Measurements from ENCODE around the gene ATXN7L3. TPM values are rescaled to one million over a fixed set of nuclear protein-coding genes. Genes with fewer than 3 reads are reported as not detected.

Gene ATXN7L3
- total RNA-seq, 1 experiment from 2014 or later: 59.3 TPM

DNA sequence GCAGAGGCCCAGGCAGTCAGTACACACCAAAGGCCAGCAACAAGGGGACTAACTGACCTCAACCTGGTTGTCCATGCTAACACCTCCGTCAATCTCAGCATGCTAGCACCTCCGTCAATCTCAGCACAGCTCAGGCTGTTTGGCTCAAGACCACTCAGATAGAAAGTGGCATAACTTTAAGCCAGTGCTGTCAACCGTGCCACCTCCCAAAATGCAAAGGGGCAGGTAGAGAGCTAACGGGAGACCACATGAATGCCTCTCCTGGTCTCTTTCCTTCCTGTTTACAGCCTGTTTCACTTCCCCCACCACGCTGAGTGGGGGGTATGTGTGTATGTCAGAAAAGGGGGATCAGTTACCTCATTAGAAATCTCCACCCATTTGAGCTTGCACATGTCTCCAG lies 16.5 kb upstream of the ATXN7L3 start:
- Histone ChIP-seq H3K27me3 (ENCODE audit: insufficient read depth, low read depth) (no peaks in the 10 kb centered on the region), H4K20me1 (ENCODE audit: insufficient read depth) (no peaks in the 10 kb centered on the region), H3K4me1 (replicated peaks; ENCODE audit: insufficient read depth) (peaks cover 14% of the 10 kb centered on the region), H3F3A (ENCODE audit: insufficient read depth, low read depth) (peaks cover 13% of the 10 kb centered on the region; the same call in 1 of the 2 replicates), H3K27ac (no peak overlapping the region), H3K4me3 (no peak overlapping the region), H3K79me2 (ENCODE audit: low read depth) (peaks cover 29% of the 10 kb centered on the region), H2AFZ (no peak overlapping the region), H3K9me3 (ENCODE audit: insufficient read depth, low read depth) (no peaks in the 10 kb centered on the region), H3K9me2 (ENCODE audit: insufficient read depth) (no peaks in the 10 kb centered on the region), H3K36me3 (ENCODE audit: low read depth) (peaks cover 28% of the 10 kb centered on the region), H3K4me2 (no peak overlapping the region)
- intact Hi-C loops (cut with micrococcal nuclease; ENCODE audit: unreplicated experiment): no loop called here
- TF ChIP-seq EZH2 (IDR thresholded peaks at IDR 0.05; ENCODE audit: low read depth): no peak
- TF ChIP-seq, protein P1, sequence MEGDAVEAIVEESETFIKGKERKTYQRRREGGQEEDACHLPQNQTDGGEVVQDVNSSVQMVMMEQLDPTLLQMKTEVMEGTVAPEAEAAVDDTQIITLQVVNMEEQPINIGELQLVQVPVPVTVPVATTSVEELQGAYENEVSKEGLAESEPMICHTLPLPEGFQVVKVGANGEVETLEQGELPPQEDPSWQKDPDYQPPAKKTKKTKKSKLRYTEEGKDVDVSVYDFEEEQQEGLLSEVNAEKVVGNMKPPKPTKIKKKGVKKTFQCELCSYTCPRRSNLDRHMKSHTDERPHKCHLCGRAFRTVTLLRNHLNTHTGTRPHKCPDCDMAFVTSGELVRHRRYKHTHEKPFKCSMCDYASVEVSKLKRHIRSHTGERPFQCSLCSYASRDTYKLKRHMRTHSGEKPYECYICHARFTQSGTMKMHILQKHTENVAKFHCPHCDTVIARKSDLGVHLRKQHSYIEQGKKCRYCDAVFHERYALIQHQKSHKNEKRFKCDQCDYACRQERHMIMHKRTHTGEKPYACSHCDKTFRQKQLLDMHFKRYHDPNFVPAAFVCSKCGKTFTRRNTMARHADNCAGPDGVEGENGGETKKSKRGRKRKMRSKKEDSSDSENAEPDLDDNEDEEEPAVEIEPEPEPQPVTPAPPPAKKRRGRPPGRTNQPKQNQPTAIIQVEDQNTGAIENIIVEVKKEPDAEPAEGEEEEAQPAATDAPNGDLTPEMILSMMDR (conservative IDR thresholded peaks at IDR 0.05): no peak
- BruUV-seq (replicated peaks): no TSS peak
- no peak for DNase-seq
- ChIA-PET CTCF (no interaction called here), POLR2A (ENCODE audit: unreplicated experiment) (no interaction called here)

DNA sequence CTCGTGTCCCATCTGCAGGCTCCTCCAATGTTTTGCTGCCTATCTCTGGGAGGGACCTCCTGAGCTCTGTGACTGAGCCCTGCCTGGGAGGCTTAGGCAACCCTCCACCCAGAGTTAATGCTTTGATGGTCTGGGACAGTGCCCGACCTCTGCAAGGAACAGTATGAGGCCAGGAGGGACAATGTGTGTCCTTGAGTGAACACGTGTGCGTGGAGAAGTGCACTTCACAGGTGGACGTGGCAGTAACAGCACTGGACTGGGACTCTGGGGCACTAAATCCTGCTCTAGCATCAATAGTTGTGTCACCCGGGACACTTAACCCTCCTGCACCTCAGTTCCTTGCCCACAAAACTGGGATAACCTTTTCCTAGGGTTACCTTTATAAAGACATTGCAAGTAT lies 15.2 kb upstream of the ATXN7L3 start:
- no TSS peak for BruUV-seq (replicated peaks)
- Histone ChIP-seq H3K36me3 (ENCODE audit: low read depth) (peaks cover 33% of the 10 kb centered on the region), H3K4me1 (replicated peaks; ENCODE audit: insufficient read depth) (peaks cover 14% of the 10 kb centered on the region), H3K4me2 (no peak overlapping the region), H3K79me2 (ENCODE audit: low read depth) (peaks cover 24% of the 10 kb centered on the region), H3K4me3 (no peak overlapping the region), H4K20me1 (ENCODE audit: insufficient read depth) (no peaks in the 10 kb centered on the region), H3F3A (ENCODE audit: insufficient read depth, low read depth) (peaks cover 21% of the 10 kb centered on the region), H3K27ac (no peak overlapping the region), H2AFZ (no peak overlapping the region), H3K27me3 (ENCODE audit: insufficient read depth, low read depth) (no peaks in the 10 kb centered on the region), H3K9me3 (ENCODE audit: insufficient read depth, low read depth) (no peaks in the 10 kb centered on the region), H3K9me2 (ENCODE audit: insufficient read depth) (no peaks in the 10 kb centered on the region)
- no peak for DNase-seq
- ChIA-PET CTCF (no interaction called here), POLR2A (ENCODE audit: unreplicated experiment) (no interaction called here)
- intact Hi-C loops (cut with micrococcal nuclease; ENCODE audit: unreplicated experiment): no loop called here
- TF ChIP-seq, protein P1 (conservative IDR thresholded peaks at IDR 0.05): no peak
- TF ChIP-seq EZH2 (IDR thresholded peaks at IDR 0.05; ENCODE audit: low read depth): no peak

DNA sequence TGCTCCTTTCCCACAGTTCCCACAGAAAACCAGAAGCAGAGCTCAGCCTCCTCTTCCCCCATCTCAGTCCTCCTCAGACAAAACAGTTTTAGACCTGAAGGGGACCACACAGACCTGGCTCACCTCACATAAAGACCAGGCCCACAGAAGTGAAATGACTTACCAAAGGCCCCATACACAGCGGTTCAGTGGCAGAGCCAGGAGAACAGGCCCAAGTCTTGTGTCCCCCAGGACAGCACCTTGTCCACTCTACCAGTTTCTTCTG lies 14.5 kb upstream of the ATXN7L3 start:
- ChIA-PET POLR2A (ENCODE audit: unreplicated experiment) (interaction anchor here (0.6 kb wide), 1 partner anchor 28 kb away, joined by 3 read pairs; no protein-coding TSS in a partner anchor), CTCF (no interaction called here)
- no peaks in the 10 kb centered on the region for H4K20me1 ChIP-seq (ENCODE audit: insufficient read depth)
- no peak overlapping the region for H3K4me3 ChIP-seq
- H3K9me3 ChIP-seq (ENCODE audit: insufficient read depth, low read depth): no peaks in the 10 kb centered on the region
- intact Hi-C loops (cut with micrococcal nuclease; ENCODE audit: unreplicated experiment): no loop called here
- no peak overlapping the region for H3K27ac ChIP-seq
- no TSS peak for BruUV-seq (replicated peaks)
- no peaks in the 10 kb centered on the region for H3K9me2 ChIP-seq (ENCODE audit: insufficient read depth)
- no peak for TF ChIP-seq EZH2 (IDR thresholded peaks at IDR 0.05; ENCODE audit: low read depth)
- no peak for DNase-seq
- no peak overlapping the region for H2AFZ ChIP-seq
- peaks cover 20% of the 10 kb centered on the region for H3K4me1 ChIP-seq (replicated peaks; ENCODE audit: insufficient read depth)
- H3K36me3 ChIP-seq (ENCODE audit: low read depth): peaks cover 41% of the 10 kb centered on the region
- no peak overlapping the region for H3K4me2 ChIP-seq
- H3F3A ChIP-seq (ENCODE audit: insufficient read depth, low read depth): peaks cover 28% of the 10 kb centered on the region
- peaks cover 24% of the 10 kb centered on the region for H3K79me2 ChIP-seq (ENCODE audit: low read depth)
- H3K27me3 ChIP-seq (ENCODE audit: insufficient read depth, low read depth): no peaks in the 10 kb centered on the region

Measured in PC-9 (cell line).